CMK (cell line): Measurements from ENCODE around the gene NAA11.

ENCODE experiments used
- DNase-seq: peaks from one replicate; pipeline ENCODE4 v3.0.0-alpha.2; 2010; ENCODE audit warnings: low read depth

Gene NAA11

GRCh38 chr4:79325864-79326328, at the start of gene NAA11:
Gene NAA11, minus strand, starts transcription at chr4:79326061. Its CDS starts 184 bp downstream, at chr4:79325877.
- no peak for DNase-seq

- DNase-seq: no peak
Observed at GRCh38 chr4:79370026-79370425, 44.2 kb upstream of the NAA11 start.

GRCh38 chr4:79367096-79367495, 41.2 kb upstream of the NAA11 start:
- no peak for DNase-seq

GRCh38 chr4:79366422-79366821, 40.6 kb upstream of the NAA11 start:
- no peak for DNase-seq

- DNase-seq: no peak
Observed at GRCh38 chr4:79364061-79364460, 38.2 kb upstream of the NAA11 start.

- DNase-seq: no peak
Observed at GRCh38 chr4:79362626-79363025, 36.8 kb upstream of the NAA11 start.

GRCh38 chr4:79360006-79360405, 34.1 kb upstream of the NAA11 start:
- DNase-seq: no peak

GRCh38 chr4:79358438-79358837, 32.6 kb upstream of the NAA11 start:
- no peak for DNase-seq

- DNase-seq: no peak
Observed at GRCh38 chr4:79357365-79357764, 31.5 kb upstream of the NAA11 start.

GRCh38 chr4:79353075-79353474, 27.2 kb upstream of the NAA11 start:
- DNase-seq: no peak

- DNase-seq: no peak
Observed at GRCh38 chr4:79348405-79348804, 22.5 kb upstream of the NAA11 start.

- no peak for DNase-seq
Observed at GRCh38 chr4:79341893-79342653, 16.2 kb upstream of the NAA11 start.

GRCh38 chr4:79340568-79340967, 14.7 kb upstream of the NAA11 start:
- DNase-seq: no peak

- DNase-seq: no peak
Observed at GRCh38 chr4:79338148-79338547, 12.3 kb upstream of the NAA11 start.

- DNase-seq: no peak
Observed at GRCh38 chr4:79334783-79335182, 8.9 kb upstream of the NAA11 start.

GRCh38 chr4:79334341-79334740, 8.5 kb upstream of the NAA11 start:
- DNase-seq: no peak

- peak; percentile 43 for DNase-seq
Observed at GRCh38 chr4:79331126-79331876, 5.4 kb upstream of the NAA11 start.

- DNase-seq: no peak
Observed at GRCh38 chr4:79330720-79331119, 4.9 kb upstream of the NAA11 start.

- no peak for DNase-seq
Observed at GRCh38 chr4:79325436-79325835, 425 bp downstream of the NAA11 start.

- DNase-seq: no peak
Observed at GRCh38 chr4:79319975-79320374, 5.9 kb downstream of the NAA11 start.

GRCh38 chr4:79317711-79318110, 8.2 kb downstream of the NAA11 start:
- DNase-seq: no peak

- no peak for DNase-seq
Observed at GRCh38 chr4:79315891-79316290, 10.0 kb downstream of the NAA11 start.

- DNase-seq: no peak
Observed at GRCh38 chr4:79311279-79311678, 14.6 kb downstream of the NAA11 start.
